CD14-positive monocyte (primary cell): ENCODE measurements around the gene GLCCI1. TPM values are rescaled to one million over a fixed set of nuclear protein-coding genes. Genes with fewer than 3 reads are reported as not detected.

Experiments
- DNase-seq, 3 donors: peaks; one replicate each; pipeline ENCODE4 v3.0.0-alpha.2; 2011 to 2022
- H2AFZ ChIP-seq: 2 replicates; pipeline ENCODE4 v1.6.0; 2012; ENCODE audit warnings: mild to moderate bottlenecking, low read depth, low read length, inconsistent platforms; ENCODE audit not compliant: insufficient read depth, poor library complexity, severe bottlenecking
- H3K27ac ChIP-seq, 2 donors: 1 replicate in 1 of 2; 2 replicates in 1 of 2; pipeline ENCODE4 v1.5.1; 2012 to 2013; ENCODE audit warnings: low read length in 2 of 2, control low read depth in 1 of 2, inconsistent platforms in 1 of 2, low read depth in 1 of 2, mild to moderate bottlenecking in 1 of 2
- H3K27me3 ChIP-seq, 2 donors: one replicate each; pipeline versions ENCODE4 v1.6.0 to v1.6.1; 2011 to 2013; ENCODE audit warnings: low read length in 2 of 2; ENCODE audit not compliant: control insufficient read depth in 2 of 2, insufficient read depth in 2 of 2
- H3K36me3 ChIP-seq, 2 donors: replicated peaks in 1 of 2; 1 replicate in 1 of 2; 2 replicates in 1 of 2; pipeline versions ENCODE4 v1.5.1 to v1.6.1; 2012 to 2013; ENCODE audit warnings: low read length in 2 of 2, control low read depth in 1 of 2, inconsistent platforms in 1 of 2, mild to moderate bottlenecking in 1 of 2; ENCODE audit not compliant: insufficient read depth in 2 of 2, control insufficient read depth in 1 of 2
- H3K4me1 ChIP-seq, 2 donors: 1 replicate in 1 of 2; 2 replicates in 1 of 2; pipeline versions ENCODE4 v1.5.1 to v1.6.1; 2012 to 2013; ENCODE audit warnings: low read length in 2 of 2, control low read depth in 1 of 2, inconsistent platforms in 1 of 2, mild to moderate bottlenecking in 1 of 2, moderate library complexity in 1 of 2; ENCODE audit not compliant: insufficient read depth in 2 of 2, control insufficient read depth in 1 of 2
- H3K4me2 ChIP-seq: replicated peaks from 2 replicates; pipeline ENCODE3; 2012; ENCODE audit warnings: low read length, moderate library complexity, mild to moderate bottlenecking; ENCODE audit not compliant: poor library complexity, severe bottlenecking; ENCODE audit errors: extremely low read depth
- H3K4me3 ChIP-seq, 3 experiments: fragments of 200-600 bp in 1 of 3; sonication (generic) in 1 of 3; replicated peaks in 1 of 3; 1 replicate in 2 of 3; 2 replicates in 1 of 3; pipeline ENCODE4 v1.5.1; 2011 to 2013; ENCODE audit warnings: low read length in 3 of 3, mild to moderate bottlenecking in 3 of 3, control low read depth in 2 of 3, low read depth in 2 of 3, inconsistent platforms in 1 of 3, moderate library complexity in 1 of 3
- H3K79me2 ChIP-seq: 2 replicates; pipeline ENCODE4 v1.6.0; 2012; ENCODE audit warnings: mild to moderate bottlenecking, control low read depth, inconsistent platforms, low read length, moderate library complexity; ENCODE audit not compliant: insufficient read depth
- H3K9ac ChIP-seq: 2 replicates; pipeline ENCODE4 v1.6.0; 2017; ENCODE audit warnings: low read length, mild to moderate bottlenecking; ENCODE audit not compliant: insufficient read depth, poor library complexity, severe bottlenecking
- H3K9me3 ChIP-seq, 2 donors: replicated peaks in 1 of 2; 1 replicate in 1 of 2; 2 replicates in 1 of 2; pipeline versions ENCODE4 v1.5.1 to v1.6.1; 2012 to 2013; ENCODE audit warnings: low read length in 2 of 2, control low read depth in 1 of 2; ENCODE audit not compliant: control insufficient read depth in 1 of 2, insufficient read depth in 1 of 2
- H4K20me1 ChIP-seq: 2 replicates; pipeline ENCODE4 v1.6.0; 2012; ENCODE audit warnings: mild to moderate bottlenecking, low read length, control low read depth, moderate library complexity; ENCODE audit not compliant: insufficient read depth
- H3K27ac Mint-ChIP-seq, 7 donors: one replicate each; pipeline ENCODE4 v1.8.0; 2020; ENCODE audit warnings: mild to moderate bottlenecking in 7 of 7, mixed read lengths in 7 of 7, moderate library complexity in 6 of 7, inconsistent platforms in 2 of 7
- H3K27me3 Mint-ChIP-seq, 3 donors: one replicate each; pipeline ENCODE4 v1.8.0; 2021 to 2022; ENCODE audit warnings: low read depth in 3 of 3, mild to moderate bottlenecking in 3 of 3, mixed read lengths in 3 of 3, moderate library complexity in 3 of 3, inconsistent platforms in 1 of 3
- H3K36me3 Mint-ChIP-seq, 2 donors: one replicate each; pipeline ENCODE4 v1.8.0; 2020; ENCODE audit warnings: mixed read lengths in 2 of 2, inconsistent platforms in 1 of 2, mild to moderate bottlenecking in 1 of 2
- H3K4me1 Mint-ChIP-seq: one replicate; pipeline ENCODE4 v1.8.0; 2020; ENCODE audit warnings: mild to moderate bottlenecking, mixed read lengths
- H3K4me3 Mint-ChIP-seq, 2 donors: one replicate each; pipeline ENCODE4 v1.8.0; 2020; ENCODE audit warnings: mild to moderate bottlenecking in 2 of 2, mixed read lengths in 2 of 2, moderate library complexity in 1 of 2
- H3K9me3 Mint-ChIP-seq, 7 donors: one replicate each; pipeline ENCODE4 v1.8.0; 2020 to 2022; ENCODE audit warnings: mixed read lengths in 7 of 7, mild to moderate bottlenecking in 6 of 7, moderate library complexity in 6 of 7, inconsistent platforms in 2 of 7
- CTCF ChIP-seq: fragments of 200-600 bp; IDR thresholded peaks from one replicate; pipeline ENCODE4 v1.8.0; 2022; ENCODE audit warnings: antibody characterized with exemption, mild to moderate bottlenecking
- WGBS: methylation state at CpG from one replicate; pipeline ENCODE4 v1.1.5; 2013; ENCODE audit warnings: missing lambda C conversion rate; ENCODE audit not compliant: insufficient coverage; 5-methylcytosine and 5-hydroxymethylcytosine counted together
- intact Hi-C, 2 donors: fragments of 100-400 bp; cut with micrococcal nuclease; formaldehyde crosslinking; loops; one replicate each; pipeline versions ENCODE4 v1.15.0 to v1.15.1; 2023
- polyA plus RNA-seq, 3 donors: library from polyadenylated mRNA; depleted of rRNA in 1 of 3; unstranded in 2 of 3; stranded (reverse) in 1 of 3; fragments of 300-500 nt in 2 of 3; fragments of >200 nt in 1 of 3; fragmentation: Illumina TruSeq in 2 of 3; gene quantifications; 1 replicate in 2 of 3; 2 replicates in 1 of 3; pipeline ENCODE4 v1.2.3, GENCODE V29; 2012 to 2021

The GLCCI1 gene
- polyA plus RNA-seq, 3 donors, result 0.89 to 2.1 (median 1.1) TPM

- Mint-ChIP-seq H3K4me3 (no peak overlapping the region), H3K27ac (no peak overlapping the region), H3K36me3 (no peaks in the 10 kb centered on the region), H3K27me3 (no peaks in the 10 kb centered on the region), H3K4me1 (no peaks in the 10 kb centered on the region), H3K9me3 (peaks cover 0 to 8% (median 3%) of the 10 kb centered on the region in 7 donors)
- Histone ChIP-seq H3K9me3 (no peaks in the 10 kb centered on the region), H3K27ac (no peak overlapping the region), H3K4me2 (no peak overlapping the region), H3K4me3 (no peak overlapping the region), H3K36me3 (no peaks in the 10 kb centered on the region), H3K9ac (no peak overlapping the region), H4K20me1 (no peaks in the 10 kb centered on the region), H3K79me2 (no peaks in the 10 kb centered on the region), H3K4me1 (no peaks in the 10 kb centered on the region), H3K27me3 (no peaks in the 10 kb centered on the region), H2AFZ (no peak overlapping the region)
- no peak for DNase-seq
- no peak for TF ChIP-seq CTCF
- intact Hi-C loops, result no loop called here
- WGBS, result no CpG with 5 or more reads among the region's 4 CpGs
Observed at GRCh38 chr7:7948232-7948631, 20.4 kb upstream of the GLCCI1 start.

- Mint-ChIP-seq H3K27ac (no peak overlapping the region), H3K9me3 (peaks cover 0 to 8% (median 3%) of the 10 kb centered on the region in 7 donors)
- intact Hi-C loops, result no loop called here
Observed at GRCh38 chr7:7953806-7954205, 14.8 kb upstream of the GLCCI1 start.

More at GRCh38 chr7:7953806-7954205, 14.8 kb upstream of the GLCCI1 start:
- Mint-ChIP-seq H3K4me3 (no peak overlapping the region), H3K27me3 (no peaks in the 10 kb centered on the region), H3K36me3 (no peaks in the 10 kb centered on the region), H3K4me1 (no peaks in the 10 kb centered on the region)
- no peak overlapping the region for H3K4me2 ChIP-seq
- H3K27ac ChIP-seq, result no peak overlapping the region
- H3K4me3 ChIP-seq, result no peak overlapping the region
- no peaks in the 10 kb centered on the region for H3K9me3 ChIP-seq
- H3K79me2 ChIP-seq, result no peaks in the 10 kb centered on the region
- no peaks in the 10 kb centered on the region for H3K36me3 ChIP-seq
- no peaks in the 10 kb centered on the region for H3K4me1 ChIP-seq
- no peaks in the 10 kb centered on the region for H3K27me3 ChIP-seq
- H2AFZ ChIP-seq, result no peak overlapping the region
- H3K9ac ChIP-seq, result no peak overlapping the region
- no peak for DNase-seq
- H4K20me1 ChIP-seq, result no peaks in the 10 kb centered on the region
- TF ChIP-seq CTCF, result no peak
